GM21737 (cell line): Measurements from ENCODE around the gene SFSWAP.
"Not testable (repeated sequence)": the region's sequence is repeated elsewhere in the genome, so short reads cannot be mapped to it uniquely, and the experiment has no call there.

ENCODE experiments used
- ATAC-seq: cut with Tn5 transposase; IDR thresholded peaks from one replicate; pipeline ENCODE4 v1.9.1; 2021; ENCODE audit warnings: mild to moderate bottlenecking, moderate library complexity; ENCODE audit not compliant: unreplicated experiment

Gene SFSWAP

GRCh38 chr12:131710464-131711457 lies at the start of gene SFSWAP:
Gene SFSWAP, plus strand, starts transcription at chr12:131711090. Its CDS starts 140 bp downstream, at chr12:131711230.
- peak; percentile 80 for ATAC-seq

GRCh38 chr12:131661170-131661985 lies 49.5 kb upstream of the SFSWAP start:
- ATAC-seq, result not testable (repeated sequence)

- ATAC-seq, result not testable (repeated sequence)
Measured at GRCh38 chr12:131661986-131662288, 49.0 kb upstream of the SFSWAP start.

- ATAC-seq, result not testable (repeated sequence)
Measured at GRCh38 chr12:131662346-131662745, 48.5 kb upstream of the SFSWAP start.

- ATAC-seq, result not testable (repeated sequence)
Measured at GRCh38 chr12:131665666-131666065, 45.2 kb upstream of the SFSWAP start.

GRCh38 chr12:131666486-131666885 lies 44.4 kb upstream of the SFSWAP start:
- not testable (repeated sequence) for ATAC-seq

GRCh38 chr12:131666978-131667601 lies 43.8 kb upstream of the SFSWAP start:
- not testable (repeated sequence) for ATAC-seq

- ATAC-seq, result no peak
Measured at GRCh38 chr12:131671276-131671675, 39.6 kb upstream of the SFSWAP start.

- no peak for ATAC-seq
Measured at GRCh38 chr12:131671871-131672270, 39.0 kb upstream of the SFSWAP start.

GRCh38 chr12:131672311-131672940 lies 38.5 kb upstream of the SFSWAP start:
- ATAC-seq, result no peak

GRCh38 chr12:131672941-131673887 lies 37.7 kb upstream of the SFSWAP start:
- ATAC-seq, result no peak

GRCh38 chr12:131673888-131674257 lies 37.0 kb upstream of the SFSWAP start:
- no peak for ATAC-seq

GRCh38 chr12:131674373-131674772 lies 36.5 kb upstream of the SFSWAP start:
- no peak for ATAC-seq

- ATAC-seq, result no peak
Measured at GRCh38 chr12:131675126-131676080, 35.5 kb upstream of the SFSWAP start.

- no peak for ATAC-seq
Measured at GRCh38 chr12:131676544-131676943, 34.3 kb upstream of the SFSWAP start.

- ATAC-seq, result not testable (repeated sequence)
Measured at GRCh38 chr12:131677067-131677466, 33.8 kb upstream of the SFSWAP start.

GRCh38 chr12:131677699-131678098 lies 33.2 kb upstream of the SFSWAP start:
- no peak for ATAC-seq

GRCh38 chr12:131678389-131679181 lies 32.3 kb upstream of the SFSWAP start:
- ATAC-seq, result not testable (repeated sequence)
